ENCODE measurements around the gene SNAP29. TPM values are rescaled to one million over a fixed set of nuclear protein-coding genes. Genes with fewer than 3 reads are reported as not detected.
"Not testable (repeated sequence)": the region's sequence is repeated elsewhere in the genome, so short reads cannot be mapped to it uniquely, and the experiment has no call there.

SNAP29 gene
- total RNA-seq, 1 experiment from 2014 or later = 24.5 TPM

- DNase-seq (ENCODE audit: low read depth, low spot score) (no peak), ATAC-seq (no peak)
- intact Hi-C loops (cut with micrococcal nuclease; ENCODE audit: unreplicated experiment) (no loop called here), in situ Hi-C loops (cut with HindIII; ENCODE audit: low pct_unique_long_range_greater_than_20kb, low sequenced_read_pairs) (no loop called here)
- no peaks in the 10 kb centered on the region for H3K9me3 ChIP-seq (ENCODE audit: control insufficient read depth, insufficient read depth, low read depth, low read length)
- ChIA-PET POLR2A (no interaction called here), CTCF (no interaction called here)
- H3K4me1 ChIP-seq (ENCODE audit: control insufficient read depth, insufficient read depth, low read length) = no peaks in the 10 kb centered on the region
- BruUV-seq (replicated peaks) = no TSS peak
- no peak overlapping the region for H3K4me3 ChIP-seq (ENCODE audit: low read depth in 2 of 2, low read length in 2 of 2)
- no peak overlapping the region for H3K27ac ChIP-seq (ENCODE audit: low read length)
- no peaks in the 10 kb centered on the region for H3K27me3 ChIP-seq (ENCODE audit: control insufficient read depth, insufficient read depth, low read length)
- TF ChIP-seq SIN3A (IDR thresholded peaks at IDR 0.05; ENCODE audit: borderline replicate concordance, insufficient read depth, low read depth, low read length) (no peak), TCF7L2 (IDR thresholded peaks at IDR 0.05; ENCODE audit: low read depth, low read length) (no peak), POLR2AphosphoS5 (IDR thresholded peaks at IDR 0.05; ENCODE audit: low read depth, low read length) (no peak), CTCF (IDR thresholded peaks at IDR 0.05) (no peak), REST (IDR thresholded peaks at IDR 0.05; ENCODE audit: insufficient read depth in 1 of 2, low read depth in 2 of 2, low read length in 1 of 2) (no peak)
- 0 out of 2 replicates have a peak, but pooled peaks cover 4% of the 10 kb centered on the region for H3K36me3 ChIP-seq (ENCODE audit: control insufficient read depth, insufficient read depth, low read length)
Measured at GRCh38 chr22:20819471-20819870, 39.3 kb upstream of the SNAP29 start.

GRCh38 chr22:20821717-20822239, 37.0 kb upstream of the SNAP29 start:
- H3K9me3 ChIP-seq (ENCODE audit: control insufficient read depth, insufficient read depth, low read depth, low read length); ATAC-seq; H3K4me1 ChIP-seq (ENCODE audit: control insufficient read depth, insufficient read depth, low read length); in situ Hi-C loops (cut with HindIII; ENCODE audit: low pct_unique_long_range_greater_than_20kb, low sequenced_read_pairs); H3K36me3 ChIP-seq (ENCODE audit: control insufficient read depth, insufficient read depth, low read length); CTCF ChIA-PET; H3K4me3 ChIP-seq (ENCODE audit: low read depth in 2 of 2, low read length in 2 of 2); DNase-seq (ENCODE audit: low read depth, low spot score); H3K27ac ChIP-seq (ENCODE audit: low read length); POLR2A ChIA-PET; BruUV-seq (replicated peaks); H3K27me3 ChIP-seq (ENCODE audit: control insufficient read depth, insufficient read depth, low read length); intact Hi-C loops (cut with micrococcal nuclease; ENCODE audit: unreplicated experiment): not testable (repeated sequence)

GRCh38 chr22:20822240-20822639, 36.6 kb upstream of the SNAP29 start:
- DNase-seq (ENCODE audit: low read depth, low spot score) = no peak
- no peak overlapping the region for H3K27ac ChIP-seq (ENCODE audit: low read length)
- no peak overlapping the region for H3K4me3 ChIP-seq (ENCODE audit: low read depth in 2 of 2, low read length in 2 of 2)
- H3K4me1 ChIP-seq (ENCODE audit: control insufficient read depth, insufficient read depth, low read length) = no peaks in the 10 kb centered on the region
- no TSS peak for BruUV-seq (replicated peaks)
- no peak for ATAC-seq
- no peaks in the 10 kb centered on the region for H3K27me3 ChIP-seq (ENCODE audit: control insufficient read depth, insufficient read depth, low read length)
- TF ChIP-seq CTCF (IDR thresholded peaks at IDR 0.05) = no peak
- no peak for TF ChIP-seq POLR2AphosphoS5 (IDR thresholded peaks at IDR 0.05; ENCODE audit: low read depth, low read length)
- TF ChIP-seq REST (IDR thresholded peaks at IDR 0.05; ENCODE audit: insufficient read depth in 1 of 2, low read depth in 2 of 2, low read length in 1 of 2) = no peak
- no peak for TF ChIP-seq TCF7L2 (IDR thresholded peaks at IDR 0.05; ENCODE audit: low read depth, low read length)
- TF ChIP-seq SIN3A (IDR thresholded peaks at IDR 0.05; ENCODE audit: borderline replicate concordance, insufficient read depth, low read depth, low read length) = no peak
- intact Hi-C loops (cut with micrococcal nuclease; ENCODE audit: unreplicated experiment) (no loop called here), in situ Hi-C loops (cut with HindIII; ENCODE audit: low pct_unique_long_range_greater_than_20kb, low sequenced_read_pairs) (no loop called here)
- POLR2A ChIA-PET = no interaction called here
- CTCF ChIA-PET = no interaction called here
- H3K36me3 ChIP-seq (ENCODE audit: control insufficient read depth, insufficient read depth, low read length) = 0 out of 2 replicates have a peak, but pooled peaks cover 4% of the 10 kb centered on the region
- no peaks in the 10 kb centered on the region for H3K9me3 ChIP-seq (ENCODE audit: control insufficient read depth, insufficient read depth, low read depth, low read length)

Measured in Panc1 (cell line).